Choroid plexus epithelial cell (primary cell): ENCODE results near the gene RALGDS.
"Not testable (repeated sequence)": the region's sequence is repeated elsewhere in the genome, so short reads cannot be mapped to it uniquely, and the experiment has no call there.

Experiments
- DNase-seq: peaks from one replicate; pipeline ENCODE4 v3.0.0-alpha.2; 2010; ENCODE audit warnings: low read depth
- H3K4me3 ChIP-seq: 2 replicates; pipeline ENCODE4 v1.5.1; 2011; ENCODE audit warnings: low read depth, mild to moderate bottlenecking, control low read depth, low read length, moderate library complexity
- CTCF ChIP-seq: conservative IDR thresholded peaks from 2 replicates; pipeline ENCODE4 v1.5.1; 2011; ENCODE audit warnings: low read depth, mild to moderate bottlenecking, control low read depth, inconsistent platforms, low read length, moderate library complexity

RALGDS gene

GRCh38 chr9:133080161-133080560 lies 40.9 kb downstream of the RALGDS start:
- H3K4me3 ChIP-seq: no peak overlapping the region
- DNase-seq: no peak
- no peak for TF ChIP-seq CTCF

GRCh38 chr9:133078486-133078885 lies 42.6 kb downstream of the RALGDS start:
- no peak for TF ChIP-seq CTCF
- no peak for DNase-seq
- no peak overlapping the region for H3K4me3 ChIP-seq

- TF ChIP-seq CTCF: no peak
- DNase-seq: no peak
- no peak overlapping the region for H3K4me3 ChIP-seq
Observed at GRCh38 chr9:133076691-133077090, 44.3 kb downstream of the RALGDS start.

- H3K4me3 ChIP-seq: no peak overlapping the region
- DNase-seq: peak; percentile 91
- TF ChIP-seq CTCF: no peak
Observed at GRCh38 chr9:133075925-133076630, 45.0 kb downstream of the RALGDS start.

- no peak for TF ChIP-seq CTCF
- peak; percentile 40 for DNase-seq
Observed at GRCh38 chr9:133074111-133074651, 46.9 kb downstream of the RALGDS start.

GRCh38 chr9:133073086-133074014 lies 47.7 kb downstream of the RALGDS start:
- no peak for TF ChIP-seq CTCF
- no peak overlapping the region for H3K4me3 ChIP-seq
- no peak for DNase-seq

More at GRCh38 chr9:133074111-133074651, 46.9 kb downstream of the RALGDS start:
- no peak overlapping the region for H3K4me3 ChIP-seq

- not testable (repeated sequence) for DNase-seq, H3K4me3 ChIP-seq
Observed at GRCh38 chr9:133072210-133072609, 48.8 kb downstream of the RALGDS start.
